ENCODE data around the gene SCYGR2. TPM values are rescaled to one million over a fixed set of nuclear protein-coding genes. Genes with fewer than 3 reads are reported as not detected.

SCYGR2 gene
- total and polyA plus RNA-seq, 5 experiments from 2014 or later: not detected

DNA sequence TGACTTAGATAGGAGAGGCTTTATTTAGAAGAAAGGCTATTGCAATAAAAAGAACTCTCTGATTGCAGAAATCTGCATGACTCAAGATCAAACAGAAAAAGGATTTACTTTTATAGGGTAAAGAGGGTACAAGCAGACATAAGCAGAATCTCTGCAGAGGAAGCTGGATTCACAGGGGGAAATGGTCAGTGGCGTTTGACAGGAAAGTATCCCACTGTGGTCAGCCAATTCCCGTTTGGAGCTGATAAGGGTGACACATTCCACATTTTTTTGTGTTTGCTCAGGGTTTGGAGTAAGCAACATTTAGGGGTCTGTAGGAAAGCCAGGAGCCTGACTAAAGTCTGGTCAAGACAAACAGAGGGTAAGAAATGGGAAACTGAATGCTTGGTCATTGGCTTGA, 44.0 kb downstream of the SCYGR2 start:
- peak overlapping the region in 1 of 10 donors; percentile 5 for H3K27ac Mint-ChIP-seq
- POLR2A ChIA-PET: no interaction called here
- no peaks in the 10 kb centered on the region for H3K36me3 Mint-ChIP-seq
- no peak overlapping the region for H3K4me3 Mint-ChIP-seq
- peaks cover 2 to 6% (median 3%) of the 10 kb centered on the region in 5 donors for H3K27me3 Mint-ChIP-seq
- H3K9me3 Mint-ChIP-seq: no peaks in the 10 kb centered on the region
- DNase-seq: no peak
- no peak for ATAC-seq
- no peaks in the 10 kb centered on the region for H3K4me1 Mint-ChIP-seq

DNA sequence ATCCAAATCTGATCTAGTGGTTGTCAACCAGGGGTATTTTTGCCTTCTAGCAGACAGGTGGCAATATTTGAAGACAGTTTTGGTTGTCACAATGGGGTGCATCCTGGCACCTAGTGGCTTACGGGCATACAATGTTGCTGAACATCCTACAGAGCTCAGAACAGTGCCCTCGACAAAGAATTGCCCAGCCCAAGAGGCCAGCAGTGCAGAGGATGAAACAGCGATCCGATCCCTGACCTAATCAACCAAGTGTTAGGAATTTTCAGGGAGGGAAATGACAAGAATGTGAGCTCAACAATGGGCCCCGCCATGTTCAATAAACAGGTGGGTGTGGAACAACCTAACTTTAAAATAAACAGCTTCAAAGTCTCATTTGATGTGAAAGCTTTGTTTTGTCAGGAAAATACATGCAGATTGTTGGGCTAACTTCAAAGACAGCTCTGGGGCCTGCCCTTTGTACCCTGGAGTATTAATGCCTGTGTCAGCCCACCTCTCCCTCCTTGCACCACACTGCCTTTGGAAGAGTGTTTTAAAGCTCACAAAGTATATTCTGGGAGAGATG, 45.4 kb downstream of the SCYGR2 start:
- no peak for ATAC-seq
- H3K4me1 Mint-ChIP-seq: no peaks in the 10 kb centered on the region
- H3K27me3 Mint-ChIP-seq: peaks cover 2 to 20% (median 3%) of the 10 kb centered on the region in 5 donors
- peak overlapping the region in 1 of 10 donors; percentile 13 for H3K27ac Mint-ChIP-seq
- no peaks in the 10 kb centered on the region for H3K9me3 Mint-ChIP-seq
- no peak overlapping the region for H3K4me3 Mint-ChIP-seq
- no peaks in the 10 kb centered on the region for H3K36me3 Mint-ChIP-seq
- no peak for DNase-seq
- POLR2A ChIA-PET: no interaction called here

Other genes starting within 250 kb of the SCYGR2 start
- not detected for gene TM4SF20, start 219.6 kb upstream of the SCYGR2 start, total RNA-seq
- gene TM4SF20, start 219.6 kb upstream of the SCYGR2 start, polyA plus RNA-seq: not detected
- gene SCYGR1, start 210.9 kb upstream of the SCYGR2 start, total RNA-seq: not detected
- gene SCYGR1, start 210.9 kb upstream of the SCYGR2 start, polyA plus RNA-seq: not detected
- 10 to 100 TPM; 52.9 to 55.0 TPM for gene AGFG1, start 126.7 kb upstream of the SCYGR2 start, total RNA-seq
- gene AGFG1, start 126.7 kb upstream of the SCYGR2 start, polyA plus RNA-seq: 10 to 100 TPM; 11.8 to 41.5 (median 24.6) TPM
- gene SCYGR3, start 15.9 kb downstream of the SCYGR2 start, total RNA-seq: not detected
- gene SCYGR3, start 15.9 kb downstream of the SCYGR2 start, polyA plus RNA-seq: not detected
- gene SCYGR4, start 18.6 kb downstream of the SCYGR2 start, total RNA-seq: not detected
- not detected for gene SCYGR4, start 18.6 kb downstream of the SCYGR2 start, polyA plus RNA-seq
- not detected for gene SCYGR5, start 67.9 kb downstream of the SCYGR2 start, total RNA-seq
- gene SCYGR5, start 67.9 kb downstream of the SCYGR2 start, polyA plus RNA-seq: not detected
- not detected for gene SLC19A3, start 119.1 kb downstream of the SCYGR2 start, total RNA-seq
- gene SLC19A3, start 119.1 kb downstream of the SCYGR2 start, polyA plus RNA-seq: not detected
- not detected for gene SCYGR6, start 125.9 kb downstream of the SCYGR2 start, total RNA-seq
- gene SCYGR6, start 125.9 kb downstream of the SCYGR2 start, polyA plus RNA-seq: not detected
- gene SCYGR7, start 129.4 kb downstream of the SCYGR2 start, total RNA-seq: not detected
- not detected for gene SCYGR7, start 129.4 kb downstream of the SCYGR2 start, polyA plus RNA-seq
- gene SCYGR8, start 147.0 kb downstream of the SCYGR2 start, total RNA-seq: not detected
- gene SCYGR8, start 147.0 kb downstream of the SCYGR2 start, polyA plus RNA-seq: not detected
- not detected for gene CCL20, start 214.9 kb downstream of the SCYGR2 start, total RNA-seq
- not detected for gene CCL20, start 214.9 kb downstream of the SCYGR2 start, polyA plus RNA-seq

Measured in naive thymus-derived CD8-positive, alpha-beta T cell (primary cell).